ENCODE data around the gene ADAMTS18. TPM values are rescaled to one million over a fixed set of nuclear protein-coding genes. Genes with fewer than 3 reads are reported as not detected.

Gene ADAMTS18
- total and polyA plus RNA-seq, 2 donors (not counting 3 experiments of a cell fraction or from before 2014, with no cell fraction given): 18.4 to 27.5 TPM

- POLR2A ChIA-PET: no interaction called here
Measured at GRCh38 chr16:77470851-77471250, 36.0 kb upstream of the ADAMTS18 start.

GRCh38 chr16:77469634-77470033, 34.8 kb upstream of the ADAMTS18 start:
- TF ChIP-seq MAX (IDR thresholded peaks at IDR 0.05; ENCODE audit: insufficient read depth, insufficient read length) (no peak), JUN (IDR thresholded peaks at IDR 0.05; ENCODE audit: borderline replicate concordance, insufficient read depth, insufficient read length, low read depth) (no peak), FOS (IDR thresholded peaks at IDR 0.05; ENCODE audit: borderline replicate concordance, insufficient read depth, low read length) (no peak), CTCF (IDR thresholded peaks at IDR 0.05; ENCODE audit: extremely low read depth in 1 of 2, insufficient read depth in 1 of 2, low read depth in 1 of 2, low read length in 2 of 2) (no peak), MYC (IDR thresholded peaks at IDR 0.05; ENCODE audit: low read depth, low read length) (no peak), GATA2 (IDR thresholded peaks at IDR 0.05; ENCODE audit: insufficient read depth, insufficient read length, low read depth, low read length) (no peak), POLR2A (IDR thresholded peaks at IDR 0.05; ENCODE audit: low read depth, low read length) (no peak), EZH2 (IDR thresholded peaks at IDR 0.05; ENCODE audit: borderline replicate concordance, low read depth, low read length, severe bottlenecking) (no peak)
- CTCF ChIA-PET: no interaction called here
- dilution Hi-C loops (cut with MboI; ENCODE audit: extremely low pct_ligation_motif_present, low sequenced_read_pairs) (no loop called here), intact Hi-C loops (cut with micrococcal nuclease) (loop anchor here (2.0 kb wide), 1 partner anchor 29 kb away; no protein-coding TSS in a partner anchor)
- H3K4me1 ChIP-seq (ENCODE audit: control insufficient read depth, extremely low read depth, insufficient read depth, low read length): peaks cover 2% of the 10 kb centered on the region
- FAIRE-seq: no peak
- BruUV-seq (replicated peaks): no TSS peak
- no peak overlapping the region for H2AFZ ChIP-seq (ENCODE audit: low read depth, low read length)
- no peaks in the 10 kb centered on the region for H4K20me1 ChIP-seq (replicated peaks; ENCODE audit: control insufficient read depth, extremely low read depth, insufficient read depth, low read length)
- no peaks in the 10 kb centered on the region for H3K36me3 ChIP-seq (ENCODE audit: control insufficient read depth in 2 of 2, extremely low read depth in 1 of 2, insufficient read depth in 2 of 2, low read length in 2 of 2)
- DNase-seq (ENCODE audit: low read depth, low spot score): no peak
- no peaks in the 10 kb centered on the region for H3K79me2 ChIP-seq (ENCODE audit: control insufficient read depth, insufficient read depth, low read length)
- no peaks in the 10 kb centered on the region for H3K9me1 ChIP-seq (replicated peaks; ENCODE audit: control insufficient read depth, extremely low read depth, insufficient read depth, low read length)
- POLR2A ChIA-PET: no interaction called here
- no peaks in the 10 kb centered on the region for H3K27me3 ChIP-seq (ENCODE audit: control insufficient read depth in 2 of 2, insufficient read depth in 2 of 2, low read length in 2 of 2)
- H3K4me3 ChIP-seq (replicated peaks in 1 of 3; ENCODE audit: insufficient read depth in 1 of 3, low read depth in 1 of 3, low read length in 3 of 3): no peak overlapping the region
- H3K27ac ChIP-seq (ENCODE audit: insufficient read depth, low read depth, low read length): no peak overlapping the region
- no peak overlapping the region for H3K4me2 ChIP-seq (ENCODE audit: insufficient read depth, low read length)
- H3K9ac ChIP-seq (replicated peaks; ENCODE audit: extremely low read depth, insufficient read depth, low read length): no peak overlapping the region
- H3K9me3 ChIP-seq (replicated peaks; ENCODE audit: control insufficient read depth, insufficient read depth, low read length): no peaks in the 10 kb centered on the region

More at GRCh38 chr16:77470851-77471250, 36.0 kb upstream of the ADAMTS18 start:
- dilution Hi-C loops (cut with MboI; ENCODE audit: extremely low pct_ligation_motif_present, low sequenced_read_pairs): no loop called here
- H3K4me2 ChIP-seq (ENCODE audit: insufficient read depth, low read length): no peak overlapping the region
- no TSS peak for BruUV-seq (replicated peaks)
- no peak overlapping the region for H3K9ac ChIP-seq (replicated peaks; ENCODE audit: extremely low read depth, insufficient read depth, low read length)
- no peak overlapping the region for H2AFZ ChIP-seq (ENCODE audit: low read depth, low read length)
- peak; percentile 4 for DNase-seq (ENCODE audit: low read depth, low spot score)
- peaks cover 2% of the 10 kb centered on the region for H3K4me1 ChIP-seq (ENCODE audit: control insufficient read depth, extremely low read depth, insufficient read depth, low read length)
- no peak for TF ChIP-seq POLR2A (IDR thresholded peaks at IDR 0.05; ENCODE audit: low read depth, low read length)
- FAIRE-seq: no peak
- CTCF ChIA-PET: no interaction called here
- H4K20me1 ChIP-seq (replicated peaks; ENCODE audit: control insufficient read depth, extremely low read depth, insufficient read depth, low read length): no peaks in the 10 kb centered on the region
- H3K9me3 ChIP-seq (replicated peaks; ENCODE audit: control insufficient read depth, insufficient read depth, low read length): no peaks in the 10 kb centered on the region
- H3K9me1 ChIP-seq (replicated peaks; ENCODE audit: control insufficient read depth, extremely low read depth, insufficient read depth, low read length): no peaks in the 10 kb centered on the region
- no peaks in the 10 kb centered on the region for H3K36me3 ChIP-seq (ENCODE audit: control insufficient read depth in 2 of 2, extremely low read depth in 1 of 2, insufficient read depth in 2 of 2, low read length in 2 of 2)
- intact Hi-C loops (cut with micrococcal nuclease): no loop called here
- H3K79me2 ChIP-seq (ENCODE audit: control insufficient read depth, insufficient read depth, low read length): no peaks in the 10 kb centered on the region
- H3K27ac ChIP-seq (ENCODE audit: insufficient read depth, low read depth, low read length): no peak overlapping the region
- no peaks in the 10 kb centered on the region for H3K27me3 ChIP-seq (ENCODE audit: control insufficient read depth in 2 of 2, insufficient read depth in 2 of 2, low read length in 2 of 2)
- no peak overlapping the region for H3K4me3 ChIP-seq (replicated peaks in 1 of 3; ENCODE audit: insufficient read depth in 1 of 3, low read depth in 1 of 3, low read length in 3 of 3)
